D721Med (cell line): ENCODE results near the gene AKR1C8.
"Not testable (repeated sequence)": the region's sequence is repeated elsewhere in the genome, so short reads cannot be mapped to it uniquely, and the experiment has no call there.

Source experiments
- DNase-seq: peaks from one replicate; pipeline ENCODE4 v3.0.0; 2011; ENCODE audit warnings: low spot score; ENCODE audit not compliant: insufficient read length
- FAIRE-seq: peaks from 2 replicates; lab custom pipeline; 2011; peaks lifted over from hg19 to GRCh38; lab: Jason Lieb, UNC
- CTCF ChIP-seq: IDR thresholded peaks from 2 replicates; pipeline ENCODE4 v1.5.1; 2012; ENCODE audit warnings: mild to moderate bottlenecking, control low read depth; ENCODE audit not compliant: insufficient read depth; ENCODE audit errors: missing control alignments

Gene AKR1C8

GRCh38 chr10:5194431-5194830 is 9.5 kb upstream of the AKR1C8 start:
- DNase-seq: no peak
- FAIRE-seq: no peak
- no peak for TF ChIP-seq CTCF

GRCh38 chr10:5188358-5188757 is 3.4 kb upstream of the AKR1C8 start:
- no peak for DNase-seq
- no peak for TF ChIP-seq CTCF
- FAIRE-seq: no peak

- DNase-seq: no peak
- no peak for FAIRE-seq
- TF ChIP-seq CTCF: no peak
Observed at GRCh38 chr10:5187867-5188266, 2.9 kb upstream of the AKR1C8 start.

GRCh38 chr10:5183923-5184322 is 1.0 kb downstream of the AKR1C8 start:
- FAIRE-seq: no peak
- no peak for TF ChIP-seq CTCF
- no peak for DNase-seq

- not testable (repeated sequence) for FAIRE-seq, DNase-seq
Observed at GRCh38 chr10:5180503-5180902, 4.4 kb downstream of the AKR1C8 start.

- FAIRE-seq, DNase-seq: not testable (repeated sequence)
Observed at GRCh38 chr10:5175581-5175980, 9.4 kb downstream of the AKR1C8 start.

- DNase-seq (no peak), FAIRE-seq (no peak)
- TF ChIP-seq CTCF: no peak
Observed at GRCh38 chr10:5168897-5169420, 16.0 kb downstream of the AKR1C8 start.

GRCh38 chr10:5165738-5166137 is 19.2 kb downstream of the AKR1C8 start:
- TF ChIP-seq CTCF: no peak
- DNase-seq: no peak
- FAIRE-seq: no peak
